Endothelial cell of umbilical vein (primary cell): ENCODE results near the gene PLEKHO1. TPM values are rescaled to one million over a fixed set of nuclear protein-coding genes. Genes with fewer than 3 reads are reported as not detected.

Source experiments
- BruUV-seq: library from RNA; stranded (reverse); fragments of 400-500 nt; replicated peaks from 2 replicates; lab custom pipeline; 2021; lab: Mats Ljungman, UMichigan
- CTCF ChIA-PET: fragments of 300-600, 350-600 bp; sonication (Branson Sonifier 250); formaldehyde crosslinking; loops from one replicate; lab custom pipeline; 2021; ENCODE audit warnings: antibody characterized with exemption, inconsistent platforms; lab: Charles Lee
- POLR2A ChIA-PET: fragments of 300-600, 350-600 bp; sonication (Branson Sonifier 250); formaldehyde crosslinking; loops from one replicate; lab custom pipeline; 2021; ENCODE audit warnings: antibody characterized with exemption, inconsistent platforms; lab: Charles Lee
- DNase-seq: peaks from one replicate; pipeline ENCODE4 v3.0.0-alpha.2; 2011; ENCODE audit warnings: low read depth, low spot score
- FAIRE-seq: peaks from 2 replicates; lab custom pipeline; 2011; peaks lifted over from hg19 to GRCh38; lab: Jason Lieb, UNC
- H2AFZ ChIP-seq: 2 replicates; pipeline ENCODE4 v1.6.0; 2012; ENCODE audit warnings: low read depth, low read length, control low read depth, inconsistent platforms
- H3K27ac ChIP-seq: 2 replicates; pipeline ENCODE4 v1.5.1; 2011; ENCODE audit warnings: low read depth, mild to moderate bottlenecking, control low read depth, low read length, moderate library complexity; ENCODE audit not compliant: insufficient read depth
- H3K27me3 ChIP-seq, 2 experiments: 2 replicates each; pipeline versions ENCODE4 v1.6.0 to v1.6.1; 2011; ENCODE audit warnings: low read length in 2 of 2, mixed read lengths in 1 of 2; ENCODE audit not compliant: control insufficient read depth in 2 of 2, insufficient read depth in 2 of 2
- H3K36me3 ChIP-seq, 2 experiments: 2 replicates in 1 of 2; 3 replicates in 1 of 2; pipeline ENCODE4 v1.5.1; 2011; ENCODE audit warnings: low read length in 2 of 2, mild to moderate bottlenecking in 1 of 2, moderate library complexity in 1 of 2; ENCODE audit not compliant: control insufficient read depth in 2 of 2, insufficient read depth in 2 of 2; ENCODE audit errors: extremely low read depth in 1 of 2
- H3K4me1 ChIP-seq: 3 replicates; pipeline ENCODE4 v1.5.1; 2011; ENCODE audit warnings: mild to moderate bottlenecking, low read length; ENCODE audit not compliant: control insufficient read depth, insufficient read depth; ENCODE audit errors: extremely low read depth
- H3K4me2 ChIP-seq: 2 replicates; pipeline ENCODE4 v1.6.1; 2011; ENCODE audit warnings: low read length, control low read depth, mixed read lengths; ENCODE audit not compliant: insufficient read depth
- H3K4me3 ChIP-seq, 3 experiments: fragments of 200-600 bp in 1 of 3; sonication (generic), shearing (Covaris generic) in 1 of 3; replicated peaks in 1 of 3; 2 replicates each; pipeline ENCODE4 v1.5.1; 2011 to 2016; ENCODE audit warnings: control low read depth in 3 of 3, low read length in 3 of 3, mild to moderate bottlenecking in 2 of 3, inconsistent platforms in 1 of 3, low read depth in 1 of 3, moderate library complexity in 1 of 3; ENCODE audit not compliant: insufficient read depth in 1 of 3
- H3K79me2 ChIP-seq: 2 replicates; pipeline ENCODE4 v1.6.0; 2012; ENCODE audit warnings: low read length, inconsistent platforms; ENCODE audit not compliant: control insufficient read depth, insufficient read depth
- H3K9ac ChIP-seq: replicated peaks from 2 replicates; pipeline ENCODE3; 2011; ENCODE audit warnings: low read length, control low read depth; ENCODE audit not compliant: insufficient read depth; ENCODE audit errors: extremely low read depth
- H3K9me1 ChIP-seq: replicated peaks from 3 replicates; pipeline ENCODE4 v1.6.0; 2011; ENCODE audit warnings: mild to moderate bottlenecking, low read length; ENCODE audit not compliant: control insufficient read depth, insufficient read depth; ENCODE audit errors: extremely low read depth
- H3K9me3 ChIP-seq: replicated peaks from 2 replicates; pipeline ENCODE4 v1.5.1; 2012; ENCODE audit warnings: low read length, inconsistent platforms; ENCODE audit not compliant: control insufficient read depth, insufficient read depth
- H4K20me1 ChIP-seq: replicated peaks from 2 replicates; pipeline ENCODE3; 2011; ENCODE audit warnings: mild to moderate bottlenecking, low read length; ENCODE audit not compliant: control insufficient read depth, insufficient read depth; ENCODE audit errors: extremely low read depth
- EZH2 ChIP-seq: IDR thresholded peaks from 2 replicates; pipeline ENCODE4 v1.6.1; 2012; ENCODE audit warnings: borderline replicate concordance, low read depth, mild to moderate bottlenecking, moderate library complexity, low read length, inconsistent platforms; ENCODE audit not compliant: severe bottlenecking
- FOS ChIP-seq: IDR thresholded peaks from 2 replicates; pipeline ENCODE4 v1.6.1; 2011; ENCODE audit warnings: mild to moderate bottlenecking, low read length, moderate library complexity, borderline replicate concordance; ENCODE audit not compliant: insufficient read depth
- GATA2 ChIP-seq: IDR thresholded peaks from 2 replicates; pipeline ENCODE4 v1.7.0; 2011; ENCODE audit warnings: low read depth, mild to moderate bottlenecking, moderate library complexity, mixed read lengths, low read length; ENCODE audit not compliant: insufficient read length, insufficient read depth
- JUN ChIP-seq: IDR thresholded peaks from 2 replicates; pipeline ENCODE4 v1.6.1; 2011; ENCODE audit warnings: borderline replicate concordance, low read depth; ENCODE audit not compliant: insufficient read length, insufficient read depth
- MYC ChIP-seq: IDR thresholded peaks from one replicate; pipeline ENCODE4 v1.6.1; 2011; ENCODE audit warnings: mild to moderate bottlenecking, low read depth, low read length
- POLR2A ChIP-seq: IDR thresholded peaks from 2 replicates; pipeline ENCODE4 v1.6.1; 2012; ENCODE audit warnings: low read depth, mild to moderate bottlenecking, control low read depth, low read length
- POLR2AphosphoS5 ChIP-seq: IDR thresholded peaks from 2 replicates; pipeline ENCODE4 v1.6.1; 2012; ENCODE audit warnings: low read depth, mild to moderate bottlenecking, control low read depth, low read length, moderate library complexity; ENCODE audit not compliant: insufficient read depth
- dilution Hi-C: fragments of 300-500 bp; cut with MboI; formaldehyde crosslinking; loops from one replicate; pipeline ENCODE4 v1.15.0; 2019; ENCODE audit warnings: low sequenced_read_pairs; ENCODE audit not compliant: extremely low pct_ligation_motif_present
- intact Hi-C: fragments of 100-400 bp; cut with micrococcal nuclease; formaldehyde crosslinking; loops from one replicate; pipeline ENCODE4 v1.10.0; 2022
- polyA plus RNA-seq, 4 experiments: library from polyadenylated mRNA; depleted of rRNA in 3 of 4; stranded (reverse) in 3 of 4; unstranded in 1 of 4; fragments of >200 nt; gene quantifications; 2 replicates each; pipeline versions ENCODE4 v1.2.1 to v1.2.3, GENCODE V29; 2011 to 2012; ENCODE audit warnings: missing spikeins in 1 of 4
- total RNA-seq: library from RNA; stranded (reverse); gene quantifications from 2 replicates; pipeline ENCODE4 v1.2.3, GENCODE V29; 2021
- TF ChIP-seq, protein P1 (sequence below): IDR thresholded peaks from 2 replicates; pipeline ENCODE4 v1.6.1; 2011; ENCODE audit not compliant: insufficient read depth, insufficient read length
- TF ChIP-seq, protein P2 (sequence below), 2 donors: IDR thresholded peaks; 1 replicate in 1 of 2; 2 replicates in 1 of 2; pipeline ENCODE4 v1.5.1; 2011; ENCODE audit warnings: low read length in 2 of 2, mild to moderate bottlenecking in 2 of 2, moderate library complexity in 2 of 2, control low read depth in 1 of 2, inconsistent platforms in 1 of 2, low read depth in 1 of 2; ENCODE audit not compliant: insufficient read depth in 1 of 2; ENCODE audit errors: extremely low read depth in 1 of 2

Gene PLEKHO1
- total and polyA plus RNA-seq, 2 donors (not counting 3 experiments of a cell fraction or from before 2014, with no cell fraction given) = 59.8 to 101 TPM

- H3K27me3 ChIP-seq = peaks cover 0 to 3% of the 10 kb centered on the region in 2 experiments
- no peak overlapping the region for H3K27ac ChIP-seq
- H3K4me3 ChIP-seq = no peak overlapping the region
- H3K79me2 ChIP-seq = no peaks in the 10 kb centered on the region
- no peak overlapping the region for H3K9ac ChIP-seq
- no peak overlapping the region for H3K4me2 ChIP-seq
- H4K20me1 ChIP-seq = no peaks in the 10 kb centered on the region
- intact Hi-C loops (no loop called here), dilution Hi-C loops (no loop called here)
- BruUV-seq = no TSS peak
- H3K36me3 ChIP-seq = no peaks in the 10 kb centered on the region
- no peaks in the 10 kb centered on the region for H3K9me3 ChIP-seq
- DNase-seq = no peak
- CTCF ChIA-PET = no interaction called here
- H2AFZ ChIP-seq = no peak overlapping the region
- FAIRE-seq = no peak
- H3K4me1 ChIP-seq = no peaks in the 10 kb centered on the region
- TF ChIP-seq POLR2A = no peak
- TF ChIP-seq, protein P1, sequence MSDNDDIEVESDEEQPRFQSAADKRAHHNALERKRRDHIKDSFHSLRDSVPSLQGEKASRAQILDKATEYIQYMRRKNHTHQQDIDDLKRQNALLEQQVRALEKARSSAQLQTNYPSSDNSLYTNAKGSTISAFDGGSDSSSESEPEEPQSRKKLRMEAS = no peak
- POLR2A ChIA-PET = no interaction called here
- no peaks in the 10 kb centered on the region for H3K9me1 ChIP-seq
Measured at GRCh38 chr1:150192012-150192411, 42.3 kb downstream of the PLEKHO1 start.

GRCh38 chr1:150194381-150195031 is 44.8 kb downstream of the PLEKHO1 start:
- no peaks in the 10 kb centered on the region for H3K36me3 ChIP-seq
- DNase-seq = no peak
- BruUV-seq = no TSS peak
- no peaks in the 10 kb centered on the region for H3K9me3 ChIP-seq
- dilution Hi-C loops = no loop called here
- H2AFZ ChIP-seq = no peak overlapping the region
- POLR2A ChIA-PET = interaction anchor here (0.7 kb wide), 1 partner anchor 60 kb away, joined by 5 read pairs; no protein-coding TSS in a partner anchor
- intact Hi-C loops = no loop called here
- CTCF ChIA-PET = interaction anchor here (0.7 kb wide), 1 partner anchor 12 kb away, joined by 3 read pairs; no protein-coding TSS in a partner anchor
- no peak overlapping the region for H3K27ac ChIP-seq
- no peak overlapping the region for H3K9ac ChIP-seq
- peaks cover 0 to 7% of the 10 kb centered on the region in 2 experiments for H3K27me3 ChIP-seq
- no peaks in the 10 kb centered on the region for H3K79me2 ChIP-seq
- H3K9me1 ChIP-seq = no peaks in the 10 kb centered on the region
- TF ChIP-seq MYC (no peak), JUN (no peak), FOS (no peak), GATA2 (no peak), POLR2A (no peak), POLR2AphosphoS5 (no peak), EZH2 (no peak)
- TF ChIP-seq, protein P1 = no peak
- TF ChIP-seq, protein P2, sequence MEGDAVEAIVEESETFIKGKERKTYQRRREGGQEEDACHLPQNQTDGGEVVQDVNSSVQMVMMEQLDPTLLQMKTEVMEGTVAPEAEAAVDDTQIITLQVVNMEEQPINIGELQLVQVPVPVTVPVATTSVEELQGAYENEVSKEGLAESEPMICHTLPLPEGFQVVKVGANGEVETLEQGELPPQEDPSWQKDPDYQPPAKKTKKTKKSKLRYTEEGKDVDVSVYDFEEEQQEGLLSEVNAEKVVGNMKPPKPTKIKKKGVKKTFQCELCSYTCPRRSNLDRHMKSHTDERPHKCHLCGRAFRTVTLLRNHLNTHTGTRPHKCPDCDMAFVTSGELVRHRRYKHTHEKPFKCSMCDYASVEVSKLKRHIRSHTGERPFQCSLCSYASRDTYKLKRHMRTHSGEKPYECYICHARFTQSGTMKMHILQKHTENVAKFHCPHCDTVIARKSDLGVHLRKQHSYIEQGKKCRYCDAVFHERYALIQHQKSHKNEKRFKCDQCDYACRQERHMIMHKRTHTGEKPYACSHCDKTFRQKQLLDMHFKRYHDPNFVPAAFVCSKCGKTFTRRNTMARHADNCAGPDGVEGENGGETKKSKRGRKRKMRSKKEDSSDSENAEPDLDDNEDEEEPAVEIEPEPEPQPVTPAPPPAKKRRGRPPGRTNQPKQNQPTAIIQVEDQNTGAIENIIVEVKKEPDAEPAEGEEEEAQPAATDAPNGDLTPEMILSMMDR (IDR thresholded peaks at IDR 0.05; ENCODE audit: extremely low read depth in 1 of 2, insufficient read depth in 1 of 2, low read depth in 1 of 2, low read length in 2 of 2) = no peak
- FAIRE-seq = no peak
- H4K20me1 ChIP-seq = no peaks in the 10 kb centered on the region
- H3K4me2 ChIP-seq = no peak overlapping the region
- no peaks in the 10 kb centered on the region for H3K4me1 ChIP-seq
- H3K4me3 ChIP-seq = no peak overlapping the region
